AG20443 (cell line): ENCODE results near the gene PCBP2.
"Not testable (repeated sequence)": the region's sequence is repeated elsewhere in the genome, so short reads cannot be mapped to it uniquely, and the experiment has no call there.

ENCODE experiments used
- DNase-seq: peaks from one replicate; pipeline ENCODE4 v3.0.0; 2012; ENCODE audit warnings: low spot score, mixed read lengths

PCBP2 gene

DNA sequence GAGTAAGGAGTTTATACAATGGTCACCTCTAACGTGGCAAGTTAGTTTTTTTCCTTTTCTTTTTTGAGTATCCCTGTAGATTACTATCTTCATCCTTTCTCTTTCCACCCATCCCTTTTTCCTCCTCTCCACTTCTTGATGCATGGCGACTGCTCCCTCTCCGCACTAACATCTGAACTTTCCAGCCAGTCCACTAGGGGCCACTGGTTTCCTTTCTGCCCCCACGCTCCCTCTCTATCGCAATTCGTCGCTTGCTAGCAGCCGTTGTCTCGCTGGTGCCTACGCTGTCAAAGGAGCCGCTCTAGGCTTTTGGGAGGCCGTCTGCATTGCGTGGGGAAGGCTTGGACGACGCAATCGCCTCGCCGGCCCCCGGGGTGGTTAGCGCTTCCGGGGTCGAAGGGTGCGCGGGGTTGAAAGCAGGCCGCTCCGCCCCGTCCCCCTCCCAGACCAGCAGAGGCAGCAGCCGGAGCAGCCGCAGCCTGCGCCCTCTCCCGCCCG, at the start of gene PCBP2:
PCBP2 (plus strand) TSS at position 442 of the 498 bp plus-strand sequence. CDS start 2,699 bp downstream, outside the sequence.
- DNase-seq, result peak; percentile 98

DNA sequence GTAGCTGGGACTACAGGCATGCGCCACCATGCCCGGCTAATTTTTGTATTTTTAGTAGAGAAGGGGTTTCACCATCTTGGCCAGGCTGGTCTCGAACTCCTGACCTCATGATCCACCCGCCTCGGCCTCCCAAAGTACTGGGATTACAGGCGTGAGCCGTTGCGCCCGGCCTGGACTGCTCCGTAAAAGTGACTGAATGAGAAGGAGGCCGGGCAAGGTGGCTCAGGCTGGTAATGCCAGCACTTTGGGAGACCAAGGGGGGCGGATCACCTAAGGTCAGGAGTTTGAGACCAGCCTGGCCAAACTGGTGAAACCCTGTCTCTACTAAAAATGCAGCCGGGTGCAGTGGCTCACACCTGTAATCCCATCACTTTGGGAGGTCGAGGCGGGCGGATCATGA, 49.6 kb upstream of the PCBP2 start:
- not testable (repeated sequence) for DNase-seq

DNA sequence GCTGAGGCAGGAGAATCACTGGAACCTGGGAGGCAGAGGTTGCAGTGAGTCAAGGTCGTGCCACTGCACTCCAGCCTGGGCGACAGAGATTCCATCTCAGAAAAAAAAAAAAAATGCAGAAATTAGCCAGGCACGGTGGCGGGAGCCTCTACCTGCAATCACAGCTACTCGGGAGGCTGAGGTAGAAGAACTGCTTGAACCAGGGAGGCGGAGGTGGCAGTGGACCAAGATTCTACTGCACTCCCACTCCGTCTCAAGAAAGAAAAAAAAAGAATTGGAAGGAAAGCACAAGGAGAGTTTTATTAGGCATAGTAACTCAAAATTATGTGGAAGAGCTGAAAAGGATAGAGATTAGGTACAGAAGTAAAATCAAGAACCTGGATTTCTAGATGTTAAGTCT, 49.0 kb upstream of the PCBP2 start:
- DNase-seq, result no peak

DNA sequence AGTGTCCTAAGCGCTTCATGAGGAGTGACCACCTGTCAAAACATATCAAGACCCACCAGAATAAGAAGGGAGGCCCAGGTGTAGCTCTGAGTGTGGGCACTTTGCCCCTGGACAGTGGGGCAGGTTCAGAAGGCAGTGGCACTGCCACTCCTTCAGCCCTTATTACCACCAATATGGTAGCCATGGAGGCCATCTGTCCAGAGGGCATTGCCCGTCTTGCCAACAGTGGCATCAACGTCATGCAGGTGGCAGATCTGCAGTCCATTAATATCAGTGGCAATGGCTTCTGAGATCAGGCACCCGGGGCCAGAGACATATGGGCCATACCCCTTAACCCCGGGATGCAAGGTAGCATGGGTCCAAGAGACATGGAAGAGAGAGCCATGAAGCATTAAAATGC, 41.0 kb upstream of the PCBP2 start:
- no peak for DNase-seq

DNA sequence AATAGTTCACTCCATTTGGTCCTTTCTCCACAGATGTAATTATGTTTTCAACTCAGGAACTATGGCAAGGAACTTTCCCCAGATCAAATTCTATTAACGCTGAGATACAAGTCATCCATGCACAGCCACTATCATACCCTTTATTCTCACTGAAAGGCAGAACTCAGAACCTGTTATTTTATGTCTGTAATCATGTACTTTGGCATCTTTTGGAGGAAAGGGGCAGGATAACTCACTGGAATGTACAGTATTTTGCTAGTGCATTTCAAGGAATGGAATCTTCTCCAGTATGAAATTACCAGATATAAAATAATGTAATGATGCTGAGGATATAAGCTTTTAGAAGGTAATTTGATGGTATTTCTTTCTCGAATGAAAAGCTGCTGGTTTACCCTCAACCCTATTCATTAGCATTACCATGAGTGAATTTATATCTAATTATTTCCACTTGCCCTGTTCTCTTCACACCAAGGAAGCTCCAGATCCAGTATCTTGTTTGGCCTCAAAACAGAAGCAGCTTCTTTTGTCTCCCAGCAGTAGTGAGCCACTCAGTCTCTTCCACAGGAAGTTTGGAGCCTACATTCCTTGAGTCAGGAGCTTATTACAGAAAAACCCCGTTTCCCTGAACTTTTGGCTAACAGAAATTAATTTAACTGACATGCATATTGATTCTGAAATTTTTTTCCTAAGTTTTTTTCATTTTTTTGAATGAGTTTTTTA, 38.3 kb upstream of the PCBP2 start:
- DNase-seq, result no peak

DNA sequence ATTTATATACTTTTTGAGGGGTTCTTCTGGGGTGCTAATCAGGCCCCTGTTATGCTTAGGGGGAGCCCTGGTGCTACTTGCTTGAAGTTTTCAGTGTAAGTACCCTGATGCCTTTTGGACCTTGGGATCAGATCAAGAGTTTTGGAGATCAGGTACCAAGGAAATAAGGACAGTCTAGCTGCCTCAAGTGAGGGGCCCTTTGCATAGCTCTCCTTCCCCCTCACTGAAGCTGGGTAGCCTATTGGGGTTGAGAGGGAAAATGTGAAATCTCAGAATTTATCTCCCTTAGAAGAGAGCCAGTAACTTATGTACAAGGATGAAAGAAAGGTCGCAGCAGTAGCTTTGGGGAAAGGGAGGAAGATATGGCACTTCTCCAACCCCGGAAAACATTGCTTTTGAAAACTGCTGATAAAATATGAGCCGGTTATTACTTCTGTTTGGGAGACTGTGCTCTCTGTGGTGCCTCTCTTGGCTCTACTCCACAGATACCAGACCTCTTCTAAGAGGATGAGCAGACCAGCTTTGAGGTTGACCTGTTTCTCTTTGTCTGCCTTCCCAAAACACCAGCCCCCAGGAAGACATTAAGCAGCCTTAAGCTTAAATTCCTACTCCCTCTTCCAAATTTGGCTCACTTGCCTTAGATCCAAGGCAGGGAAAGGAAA, 37.0 kb upstream of the PCBP2 start:
- DNase-seq, result no peak

DNA sequence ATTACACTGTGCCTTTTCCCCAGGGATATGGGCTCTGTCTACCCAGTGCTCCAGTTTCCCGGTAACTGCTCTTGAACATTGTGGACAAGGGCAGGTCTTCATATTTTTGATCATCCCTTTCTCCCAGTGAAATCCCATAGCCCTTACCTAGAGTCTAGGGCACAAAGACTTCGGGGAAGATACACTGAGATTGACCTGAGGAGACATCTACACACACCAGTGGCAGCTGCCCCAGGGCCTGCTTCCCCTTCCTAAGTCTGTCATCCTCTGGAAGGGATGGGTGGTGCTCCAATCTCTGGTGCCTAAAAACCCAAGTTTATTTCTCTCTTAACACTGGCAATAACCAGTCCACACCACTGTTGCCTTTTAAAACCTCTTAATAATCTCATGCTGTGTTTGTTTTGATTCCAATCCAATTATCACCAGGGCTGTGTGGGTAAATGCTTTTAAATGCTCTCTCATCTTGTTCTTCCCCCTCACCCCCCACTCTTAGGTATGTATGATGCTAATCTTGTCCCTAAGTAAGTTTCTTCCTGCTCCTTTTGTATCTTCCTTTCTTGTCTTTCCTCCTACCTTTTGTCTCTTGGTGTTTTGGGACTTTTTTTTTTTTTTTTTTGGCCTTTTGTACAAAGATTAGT, 36.0 kb upstream of the PCBP2 start:
- DNase-seq, result not testable (repeated sequence)

DNA sequence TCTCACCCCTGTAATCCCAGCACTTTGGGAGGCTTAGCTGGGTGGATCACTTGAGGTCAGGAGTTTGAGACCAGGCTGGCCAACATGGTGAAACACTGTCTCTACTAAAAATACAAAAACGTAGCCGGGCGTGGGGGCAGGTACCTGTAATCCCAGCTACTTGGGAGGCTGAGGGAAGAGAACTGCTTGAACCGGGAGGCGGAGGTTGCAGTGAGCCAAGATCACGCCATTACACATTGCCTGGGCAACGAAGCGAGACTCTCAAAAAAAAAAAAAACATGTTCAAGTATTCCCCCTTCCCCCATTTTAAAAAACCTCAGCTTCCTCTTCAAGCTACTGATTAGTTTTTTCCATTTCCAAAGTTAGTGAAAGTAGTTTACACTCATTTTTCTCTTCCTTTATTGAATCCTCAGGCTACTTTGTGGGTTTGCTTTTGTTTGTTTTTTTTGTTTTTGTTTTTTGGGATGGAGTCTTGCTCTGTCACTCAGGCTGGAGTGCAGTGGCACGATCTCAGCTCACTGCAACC, 34.5 kb upstream of the PCBP2 start:
- DNase-seq, result not testable (repeated sequence)

DNA sequence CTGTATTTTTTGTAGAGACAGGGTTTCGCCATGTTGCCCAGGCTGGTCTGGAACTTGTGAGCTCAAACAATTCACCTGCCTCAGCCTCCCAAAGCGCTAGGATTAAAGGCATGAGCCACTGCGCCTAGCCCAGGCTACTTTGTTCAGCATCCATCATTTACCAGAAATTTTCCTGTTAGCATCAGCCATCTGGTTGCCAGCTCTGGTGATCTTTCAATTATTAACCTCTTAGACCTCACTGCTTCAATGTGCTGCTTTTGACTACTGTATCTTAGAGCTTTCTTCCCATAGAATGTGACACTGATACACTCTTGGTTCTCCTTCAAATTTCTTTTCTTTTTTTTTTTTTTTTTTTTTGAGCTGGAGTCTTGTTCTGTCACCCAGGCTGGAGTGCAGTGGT, 33.7 kb upstream of the PCBP2 start:
- DNase-seq, result no peak

DNA sequence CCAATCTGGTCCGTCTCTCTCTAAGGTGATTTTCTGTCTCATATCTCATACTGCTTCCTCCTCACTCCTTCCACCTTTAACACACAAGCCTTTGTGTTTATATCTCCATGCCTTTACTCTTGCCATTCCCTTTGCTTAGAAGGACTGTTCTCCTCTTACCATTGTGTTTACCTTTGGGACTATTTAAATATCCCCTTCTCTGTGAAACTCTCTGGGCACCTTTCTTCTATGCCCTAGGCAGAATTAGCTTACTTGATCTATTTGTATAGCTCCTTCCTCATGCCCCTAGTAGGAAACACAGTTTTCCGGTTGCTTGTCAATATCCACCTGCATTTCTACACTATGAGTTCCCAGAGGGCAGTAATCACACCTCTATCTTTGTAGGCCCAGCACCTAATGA, 32.1 kb upstream of the PCBP2 start:
- no peak for DNase-seq

DNA sequence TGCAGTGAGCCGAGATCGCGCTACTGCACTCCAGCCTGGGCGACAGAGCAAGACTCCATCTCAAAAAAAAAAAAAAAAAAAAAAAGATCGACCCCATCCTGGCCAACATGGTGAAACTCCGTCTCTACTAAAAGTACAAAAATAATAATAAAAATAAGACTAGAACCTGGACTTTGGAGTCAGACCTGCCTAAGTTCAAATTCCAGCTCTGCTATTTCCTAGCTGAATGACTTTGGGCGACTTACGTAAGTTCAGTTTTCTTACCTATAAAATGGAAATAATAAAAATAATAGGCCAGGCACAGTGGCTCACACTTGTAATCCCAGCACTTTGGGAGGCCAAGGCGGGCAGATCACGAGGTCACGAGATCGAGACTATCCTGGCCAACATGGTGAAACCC, 29.7 kb upstream of the PCBP2 start:
- DNase-seq, result not testable (repeated sequence)

DNA sequence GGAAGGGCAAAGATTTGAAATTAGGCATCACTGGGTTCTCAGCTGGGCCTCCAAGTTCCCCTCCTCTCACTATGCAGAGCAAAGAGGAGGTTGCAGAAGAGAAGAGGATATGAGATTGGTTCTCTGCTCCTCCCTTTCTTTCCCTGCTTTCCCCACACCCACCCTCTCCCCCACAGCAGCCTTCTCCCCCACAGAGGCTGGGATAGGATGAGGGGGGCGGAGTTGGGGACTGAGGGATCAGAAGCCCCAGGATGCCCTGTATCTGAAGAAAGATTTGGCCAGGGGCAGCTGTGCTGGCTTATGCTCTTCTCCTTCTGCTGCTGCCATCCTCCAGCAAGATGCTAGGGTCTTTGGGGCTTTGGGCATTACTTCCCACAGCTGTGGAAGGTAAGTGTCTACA, 28.3 kb upstream of the PCBP2 start, which contains the start of gene AMHR2:
AMHR2 (plus strand) TSS at position 259 of the 400 bp plus-strand sequence; CDS start at position 339, 80 bp downstream.
- DNase-seq, result no peak

DNA sequence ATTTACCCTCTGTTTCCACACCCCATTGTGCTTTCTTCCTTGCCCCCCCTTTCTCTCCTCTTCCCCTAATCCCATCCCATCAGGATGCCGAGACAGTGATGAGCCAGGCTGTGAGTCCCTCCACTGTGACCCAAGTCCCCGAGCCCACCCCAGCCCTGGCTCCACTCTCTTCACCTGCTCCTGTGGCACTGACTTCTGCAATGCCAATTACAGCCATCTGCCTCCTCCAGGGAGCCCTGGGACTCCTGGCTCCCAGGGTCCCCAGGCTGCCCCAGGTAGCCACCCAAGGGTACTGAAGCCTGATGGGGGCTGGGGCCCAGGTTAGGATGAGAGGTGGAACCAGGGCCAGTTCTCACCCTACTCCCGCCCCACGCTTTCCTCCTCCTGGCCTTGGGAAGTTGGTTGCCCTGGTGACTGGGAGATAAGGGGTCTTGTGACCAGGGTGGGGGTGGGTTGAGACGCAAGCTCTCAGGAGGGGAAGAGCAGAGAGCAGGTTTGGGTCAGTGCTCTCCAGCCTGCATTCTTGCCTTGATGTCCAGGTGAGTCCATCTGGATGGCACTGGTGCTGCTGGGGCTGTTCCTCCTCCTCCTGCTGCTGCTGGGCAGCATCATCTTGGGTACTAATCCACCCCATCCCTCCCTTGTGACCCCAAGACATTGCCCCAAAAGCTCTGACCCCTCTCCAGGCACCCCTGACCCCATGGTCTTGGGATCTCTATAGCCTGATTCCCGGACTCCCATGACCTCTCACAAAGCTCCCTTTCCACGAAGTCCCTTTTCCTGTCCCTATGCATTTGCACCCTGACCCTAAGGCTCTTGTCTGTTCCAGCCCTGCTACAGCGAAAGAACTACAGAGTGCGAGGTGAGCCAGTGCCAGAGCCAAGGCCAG, 27.0 kb upstream of the PCBP2 start:
- no peak for DNase-seq

DNA sequence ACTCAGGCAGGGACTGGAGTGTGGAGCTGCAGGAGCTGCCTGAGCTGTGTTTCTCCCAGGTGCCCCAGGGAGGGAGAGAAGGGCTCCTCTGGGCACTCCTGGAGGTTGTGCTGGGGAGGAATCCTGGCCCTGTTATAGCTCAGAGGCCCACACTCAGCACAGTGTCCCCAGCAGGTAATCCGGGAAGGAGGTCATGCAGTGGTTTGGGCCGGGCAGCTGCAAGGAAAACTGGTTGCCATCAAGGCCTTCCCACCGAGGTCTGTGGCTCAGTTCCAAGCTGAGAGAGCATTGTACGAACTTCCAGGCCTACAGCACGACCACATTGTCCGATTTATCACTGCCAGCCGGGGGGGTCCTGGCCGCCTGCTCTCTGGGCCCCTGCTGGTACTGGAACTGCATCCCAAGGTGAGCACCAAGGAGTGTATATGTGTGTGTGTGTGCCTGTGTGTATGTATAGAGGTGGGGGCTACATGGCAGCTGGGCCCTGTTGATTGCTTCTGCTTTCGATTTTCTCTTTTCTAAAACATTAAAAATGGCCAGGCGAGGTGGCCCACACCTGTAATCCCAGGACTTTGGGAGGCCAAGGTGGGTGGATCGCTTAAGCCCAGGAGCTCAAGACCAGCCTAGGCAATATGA, 26.3 kb upstream of the PCBP2 start:
- DNase-seq, result no peak

DNA sequence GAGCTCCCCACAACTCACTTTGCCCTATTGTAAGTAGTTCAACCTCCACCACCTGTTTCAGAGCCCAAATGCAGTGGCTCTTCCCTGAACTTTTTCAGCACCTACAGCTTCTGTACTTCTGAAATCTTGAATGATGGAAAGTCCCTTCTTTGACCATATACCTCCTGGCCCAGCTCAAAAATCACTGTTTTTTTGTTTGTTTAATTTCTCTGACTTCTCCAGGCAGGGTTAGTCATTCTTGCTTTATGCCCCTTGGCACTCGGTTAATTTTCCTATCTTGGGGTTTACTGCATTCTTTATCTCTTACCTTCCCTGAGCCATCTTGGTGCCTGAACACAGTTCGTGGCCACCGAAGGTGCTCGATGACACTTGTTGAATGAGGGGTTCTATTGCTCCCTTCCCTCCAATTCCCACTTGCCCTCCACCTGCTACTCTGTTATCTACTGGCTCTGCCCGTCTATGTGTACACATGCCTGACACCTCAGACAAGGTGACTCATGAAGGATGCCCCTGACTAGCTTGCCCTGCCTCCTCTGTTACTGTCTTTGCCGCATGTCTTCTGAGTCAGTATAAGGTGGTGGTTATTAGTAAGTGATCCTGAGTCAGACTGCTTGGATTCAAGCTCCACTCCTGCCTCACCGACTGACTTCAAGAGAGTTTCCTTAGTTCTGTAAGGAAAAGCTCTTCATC, 23.9 kb upstream of the PCBP2 start:
- DNase-seq, result peak; percentile 77

DNA sequence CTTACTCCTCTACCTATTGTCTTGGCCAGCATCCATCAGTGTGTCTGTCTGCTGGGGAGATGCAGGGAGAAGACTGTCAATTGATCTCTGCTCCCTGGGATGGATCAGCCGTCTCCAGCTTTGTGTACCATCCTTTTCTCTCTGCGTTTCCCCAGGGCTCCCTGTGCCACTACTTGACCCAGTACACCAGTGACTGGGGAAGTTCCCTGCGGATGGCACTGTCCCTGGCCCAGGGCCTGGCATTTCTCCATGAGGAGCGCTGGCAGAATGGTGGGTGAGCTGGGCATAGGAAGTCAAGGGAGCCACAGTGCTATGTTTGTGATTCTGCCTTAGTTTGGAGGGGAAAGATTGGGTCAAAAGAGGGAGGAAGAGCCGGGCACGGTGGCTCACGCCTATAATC, 23.2 kb upstream of the PCBP2 start:
- no peak for DNase-seq

DNA sequence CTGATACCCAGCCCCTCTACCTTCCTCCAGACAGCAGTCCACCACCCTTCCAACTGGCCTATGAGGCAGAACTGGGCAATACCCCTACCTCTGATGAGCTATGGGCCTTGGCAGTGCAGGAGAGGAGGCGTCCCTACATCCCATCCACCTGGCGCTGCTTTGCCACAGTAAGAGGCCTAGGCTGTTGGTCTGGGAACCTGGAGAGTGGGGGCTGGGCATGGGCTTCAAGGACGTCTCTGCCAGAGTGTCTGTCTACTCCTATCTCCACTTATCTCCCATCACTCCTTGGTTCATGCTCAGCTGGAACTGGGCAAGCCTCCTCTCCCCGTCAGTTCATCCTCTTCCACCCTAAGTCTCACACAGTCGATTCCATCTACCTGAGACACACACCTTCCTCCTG, 21.8 kb upstream of the PCBP2 start:
- DNase-seq, result no peak

DNA sequence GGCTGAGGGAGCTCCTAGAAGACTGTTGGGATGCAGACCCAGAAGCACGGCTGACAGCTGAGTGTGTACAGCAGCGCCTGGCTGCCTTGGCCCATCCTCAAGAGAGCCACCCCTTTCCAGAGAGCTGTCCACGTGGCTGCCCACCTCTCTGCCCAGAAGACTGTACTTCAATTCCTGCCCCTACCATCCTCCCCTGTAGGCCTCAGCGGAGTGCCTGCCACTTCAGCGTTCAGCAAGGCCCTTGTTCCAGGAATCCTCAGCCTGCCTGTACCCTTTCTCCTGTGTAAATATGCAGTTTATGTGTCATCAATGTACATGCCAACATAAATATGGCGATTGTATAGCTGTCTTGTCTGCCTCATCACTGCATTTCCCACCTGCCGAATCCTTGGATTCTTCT, 20.7 kb upstream of the PCBP2 start:
- DNase-seq, result no peak

DNA sequence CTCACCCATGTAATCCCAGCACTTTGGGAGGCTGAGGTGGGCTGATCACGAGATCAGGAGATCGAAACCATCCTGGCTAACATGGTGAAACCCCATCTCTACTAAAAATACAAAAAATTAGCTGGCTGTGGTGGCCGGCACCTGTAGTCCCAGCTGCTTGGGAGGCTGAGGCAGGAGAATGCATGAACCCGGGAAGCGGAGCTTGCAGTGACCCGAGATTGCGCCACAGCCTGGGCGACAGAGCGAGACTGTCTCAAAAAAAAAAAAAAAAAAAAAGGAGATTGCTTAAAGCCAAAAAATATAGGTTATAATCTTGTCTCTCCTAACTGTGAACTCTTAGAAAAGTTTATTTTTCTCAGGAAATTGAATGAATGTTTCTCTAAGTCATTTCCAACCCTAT, 16.6 kb upstream of the PCBP2 start:
- DNase-seq, result not testable (repeated sequence)

DNA sequence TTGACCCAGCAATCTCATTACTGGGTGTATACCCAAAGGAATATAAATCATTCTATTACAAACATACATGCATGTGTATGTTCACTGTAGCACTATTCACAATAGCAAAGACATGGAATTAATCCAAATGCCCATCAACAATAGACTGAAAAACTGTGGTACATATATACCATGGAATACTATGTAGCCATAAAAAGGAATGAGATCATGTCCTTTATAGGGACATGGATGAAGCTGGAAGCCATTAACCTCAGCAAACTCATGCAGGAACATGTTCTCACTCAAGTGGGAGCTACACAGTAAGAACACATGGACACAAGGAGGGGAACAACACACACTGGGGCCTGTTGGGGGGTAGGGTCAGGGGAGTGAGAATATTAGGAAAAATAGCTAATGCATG, 12.3 kb upstream of the PCBP2 start:
- DNase-seq, result not testable (repeated sequence)
